SU-DHL-6 (cell line): Measurements from ENCODE around the gene GLI3.

ENCODE experiments used
- H2AFZ ChIP-seq: fragments of 200-600 bp; sonication (generic); 2 replicates; pipeline ENCODE4 v1.6.1; 2014; ENCODE audit warnings: low read depth, mild to moderate bottlenecking, moderate library complexity, mixed read lengths, antibody characterized with exemption, low read length; ENCODE audit not compliant: severe bottlenecking
- H3F3A ChIP-seq: fragments of 200-600 bp; shearing (Covaris generic); 2 replicates; pipeline ENCODE4 v1.6.0; 2016; ENCODE audit warnings: antibody characterized with exemption, mild to moderate bottlenecking; ENCODE audit not compliant: insufficient read depth
- H3K27ac ChIP-seq: fragments of 200-600 bp; sonication (generic); 2 replicates; pipeline ENCODE4 v1.5.1; 2016; ENCODE audit warnings: low read depth, mild to moderate bottlenecking, low read length, moderate library complexity, mixed read lengths
- H3K27me3 ChIP-seq: fragments of 200-600 bp; sonication (generic), shearing (Covaris generic); 2 replicates; pipeline ENCODE4 v1.6.0; 2014; ENCODE audit warnings: mild to moderate bottlenecking, low read length
- H3K36me3 ChIP-seq: fragments of 200-600 bp; sonication (generic); 2 replicates; pipeline ENCODE4 v1.6.1; 2014; ENCODE audit warnings: mild to moderate bottlenecking, low read length, mixed read lengths
- H3K4me2 ChIP-seq: fragments of 300-600, 200-600 bp; shearing (Covaris generic), sonication (generic); 2 replicates; pipeline ENCODE4 v1.6.0; 2014; ENCODE audit warnings: low read length, low read depth, mild to moderate bottlenecking; ENCODE audit not compliant: poor library complexity, severe bottlenecking
- H3K4me3 ChIP-seq: fragments of 200-600 bp; sonication (generic); 2 replicates; pipeline ENCODE4 v1.5.1; 2014; ENCODE audit warnings: antibody characterized with exemption, low read length, mild to moderate bottlenecking, mixed read lengths; ENCODE audit not compliant: insufficient read depth, poor library complexity, severe bottlenecking
- H3K79me2 ChIP-seq: fragments of 200-600 bp; sonication (generic); 2 replicates; pipeline ENCODE4 v1.6.1; 2014; ENCODE audit warnings: mild to moderate bottlenecking, low read length, moderate library complexity; ENCODE audit not compliant: insufficient read depth
- H3K9ac ChIP-seq: fragments of 200-600 bp; sonication (generic); 2 replicates; pipeline ENCODE4 v1.7.0; 2014; ENCODE audit warnings: mild to moderate bottlenecking, low read length
- H3K9me2 ChIP-seq: fragments of 200-600 bp; sonication (generic); replicated peaks from 2 replicates; pipeline ENCODE4 v1.6.1; 2014; ENCODE audit warnings: low read length; ENCODE audit not compliant: insufficient read depth
- H3K9me3 ChIP-seq: fragments of 200-600 bp; sonication (generic); 2 replicates; pipeline ENCODE4 v1.6.1; 2014; ENCODE audit warnings: low read length, mixed read lengths; ENCODE audit not compliant: insufficient read depth
- H4K20me1 ChIP-seq: fragments of 200-600 bp; sonication (generic); 2 replicates; pipeline ENCODE4 v1.6.1; 2014; ENCODE audit warnings: low read depth, mild to moderate bottlenecking, antibody characterized with exemption, low read length, moderate library complexity, mixed read lengths
- EZH2phosphoT487 ChIP-seq: fragments of 200-600 bp; sonication (generic), shearing (Covaris generic); conservative IDR thresholded peaks from 2 replicates; pipeline ENCODE4 v1.6.1; 2018; ENCODE audit warnings: mild to moderate bottlenecking, antibody characterized with exemption, low read length, moderate library complexity, mixed read lengths
- TF ChIP-seq, protein P1 (sequence below): fragments of 200-600 bp; sonication (generic); IDR thresholded peaks from one replicate; pipeline ENCODE4 v1.5.1; 2017; ENCODE audit warnings: antibody characterized with exemption, mild to moderate bottlenecking, low read length, moderate library complexity; ENCODE audit not compliant: insufficient read depth, poor library complexity, severe bottlenecking

GLI3 gene

GRCh38 chr7:42152329-42153205, 84.4 kb downstream of the GLI3 start:
- Histone ChIP-seq H3K4me3 (no peak overlapping the region), H3K9me2 (no peaks in the 10 kb centered on the region), H3K36me3 (no peaks in the 10 kb centered on the region), H3K27ac (no peak overlapping the region), H3K9me3 (no peaks in the 10 kb centered on the region), H3F3A (no peaks in the 10 kb centered on the region), H4K20me1 (no peaks in the 10 kb centered on the region), H2AFZ (no peak overlapping the region), H3K79me2 (no peaks in the 10 kb centered on the region), H3K4me2 (no peak overlapping the region), H3K27me3 (no peaks in the 10 kb centered on the region), H3K9ac (no peak overlapping the region)
- no peak for TF ChIP-seq EZH2phosphoT487

DNA sequence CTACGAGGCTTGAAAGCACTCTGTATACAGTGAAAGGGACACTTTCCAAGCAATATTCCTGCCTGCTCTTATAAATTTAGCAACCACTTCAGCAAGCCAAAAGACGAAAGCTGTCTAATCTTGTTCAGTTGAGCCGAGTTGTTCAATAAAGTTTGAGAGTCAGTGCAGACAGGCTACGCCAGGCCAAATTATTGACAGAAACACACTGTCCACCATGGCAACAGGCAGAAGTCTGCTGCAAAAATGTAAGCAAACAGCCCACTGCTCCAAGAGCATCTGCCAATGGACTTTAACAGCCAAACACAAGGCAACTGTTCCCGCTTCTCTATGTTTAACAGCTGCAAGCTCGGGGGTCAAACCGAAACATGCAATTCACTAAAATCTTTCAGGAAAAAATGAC, 85.7 kb downstream of the GLI3 start:
- Histone ChIP-seq H3K4me2 (no peak overlapping the region), H3F3A (no peaks in the 10 kb centered on the region), H3K27ac (no peak overlapping the region), H3K4me3 (no peak overlapping the region), H3K9ac (no peak overlapping the region), H4K20me1 (no peaks in the 10 kb centered on the region), H3K9me2 (no peaks in the 10 kb centered on the region), H3K27me3 (no peaks in the 10 kb centered on the region), H2AFZ (no peak overlapping the region), H3K79me2 (no peaks in the 10 kb centered on the region), H3K36me3 (no peaks in the 10 kb centered on the region), H3K9me3 (no peaks in the 10 kb centered on the region)
- TF ChIP-seq, protein P1, sequence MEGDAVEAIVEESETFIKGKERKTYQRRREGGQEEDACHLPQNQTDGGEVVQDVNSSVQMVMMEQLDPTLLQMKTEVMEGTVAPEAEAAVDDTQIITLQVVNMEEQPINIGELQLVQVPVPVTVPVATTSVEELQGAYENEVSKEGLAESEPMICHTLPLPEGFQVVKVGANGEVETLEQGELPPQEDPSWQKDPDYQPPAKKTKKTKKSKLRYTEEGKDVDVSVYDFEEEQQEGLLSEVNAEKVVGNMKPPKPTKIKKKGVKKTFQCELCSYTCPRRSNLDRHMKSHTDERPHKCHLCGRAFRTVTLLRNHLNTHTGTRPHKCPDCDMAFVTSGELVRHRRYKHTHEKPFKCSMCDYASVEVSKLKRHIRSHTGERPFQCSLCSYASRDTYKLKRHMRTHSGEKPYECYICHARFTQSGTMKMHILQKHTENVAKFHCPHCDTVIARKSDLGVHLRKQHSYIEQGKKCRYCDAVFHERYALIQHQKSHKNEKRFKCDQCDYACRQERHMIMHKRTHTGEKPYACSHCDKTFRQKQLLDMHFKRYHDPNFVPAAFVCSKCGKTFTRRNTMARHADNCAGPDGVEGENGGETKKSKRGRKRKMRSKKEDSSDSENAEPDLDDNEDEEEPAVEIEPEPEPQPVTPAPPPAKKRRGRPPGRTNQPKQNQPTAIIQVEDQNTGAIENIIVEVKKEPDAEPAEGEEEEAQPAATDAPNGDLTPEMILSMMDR = no peak
- no peak for TF ChIP-seq EZH2phosphoT487

- H3F3A ChIP-seq = no peaks in the 10 kb centered on the region
- H3K9ac ChIP-seq = no peak overlapping the region
- H3K27ac ChIP-seq = no peak overlapping the region
- H3K9me2 ChIP-seq = no peaks in the 10 kb centered on the region
- no peak overlapping the region for H3K4me3 ChIP-seq
- H3K4me2 ChIP-seq = no peak overlapping the region
- H3K79me2 ChIP-seq = no peaks in the 10 kb centered on the region
- no peaks in the 10 kb centered on the region for H4K20me1 ChIP-seq
- no peak for TF ChIP-seq EZH2phosphoT487
- TF ChIP-seq, protein P1 = no peak
- no peaks in the 10 kb centered on the region for H3K36me3 ChIP-seq
- H2AFZ ChIP-seq = no peak overlapping the region
- no peaks in the 10 kb centered on the region for H3K27me3 ChIP-seq
- no peaks in the 10 kb centered on the region for H3K9me3 ChIP-seq
Measured at GRCh38 chr7:42145539-42145938, 91.5 kb downstream of the GLI3 start.

- no peaks in the 10 kb centered on the region for H3K9me3 ChIP-seq
- H3K27ac ChIP-seq = no peak overlapping the region
- H3K9me2 ChIP-seq = no peaks in the 10 kb centered on the region
- no peak for TF ChIP-seq EZH2phosphoT487
- TF ChIP-seq, protein P1 = no peak
- H3K4me3 ChIP-seq = no peak overlapping the region
- H3F3A ChIP-seq = no peaks in the 10 kb centered on the region
- H3K9ac ChIP-seq = no peak overlapping the region
- H4K20me1 ChIP-seq = no peaks in the 10 kb centered on the region
- no peaks in the 10 kb centered on the region for H3K36me3 ChIP-seq
- no peak overlapping the region for H2AFZ ChIP-seq
- H3K27me3 ChIP-seq = no peaks in the 10 kb centered on the region
- H3K79me2 ChIP-seq = no peaks in the 10 kb centered on the region
- no peak overlapping the region for H3K4me2 ChIP-seq
Measured at GRCh38 chr7:42144604-42145003, 92.4 kb downstream of the GLI3 start.
